Measurements from ENCODE around the gene CALU. TPM values are rescaled to one million over a fixed set of nuclear protein-coding genes. Genes with fewer than 3 reads are reported as not detected.

The CALU gene
- total and polyA plus RNA-seq, 2 experiments from 2014 or later: 231 to 305 TPM

- H3K27ac ChIP-seq: no peak overlapping the region
- H3K4me3 ChIP-seq: no peak overlapping the region
- no peaks in the 10 kb centered on the region for H3K27me3 ChIP-seq
- H3K36me3 ChIP-seq: peaks cover 7% of the 10 kb centered on the region
- H3K9me3 ChIP-seq (ENCODE audit: low read depth): no peaks in the 10 kb centered on the region
- no peak for TF ChIP-seq CTCF (IDR thresholded peaks at IDR 0.05; ENCODE audit: low read depth, low read length)
- DNase-seq (ENCODE audit: low read depth in 1 of 2, low spot score in 1 of 2): no peak
- H3K4me1 ChIP-seq (ENCODE audit: low read depth): no peaks in the 10 kb centered on the region
These were observed 65.3 kb downstream of the CALU start for GRCh38 chr7:128804484-128804883.

GRCh38 chr7:128805225-128805624 is 66.1 kb downstream of the CALU start:
- Histone ChIP-seq H3K27ac (no peak overlapping the region), H3K4me3 (no peak overlapping the region), H3K36me3 (peaks cover 4% of the 10 kb centered on the region), H3K4me1 (ENCODE audit: low read depth) (no peaks in the 10 kb centered on the region), H3K27me3 (no peaks in the 10 kb centered on the region), H3K9me3 (ENCODE audit: low read depth) (no peaks in the 10 kb centered on the region)
- no peak for DNase-seq (ENCODE audit: low read depth in 1 of 2, low spot score in 1 of 2)
- TF ChIP-seq CTCF (IDR thresholded peaks at IDR 0.05; ENCODE audit: low read depth, low read length): no peak

GRCh38 chr7:128807191-128807590 is 68.0 kb downstream of the CALU start:
- no peak overlapping the region for H3K27ac ChIP-seq
- H3K27me3 ChIP-seq: no peaks in the 10 kb centered on the region
- peaks cover 2% of the 10 kb centered on the region for H3K4me1 ChIP-seq (ENCODE audit: low read depth)
- TF ChIP-seq CTCF (IDR thresholded peaks at IDR 0.05; ENCODE audit: low read depth, low read length): no peak
- peaks cover 4% of the 10 kb centered on the region for H3K36me3 ChIP-seq
- no peaks in the 10 kb centered on the region for H3K9me3 ChIP-seq (ENCODE audit: low read depth)
- H3K4me3 ChIP-seq: no peak overlapping the region
- no peak for DNase-seq (ENCODE audit: low read depth in 1 of 2, low spot score in 1 of 2)

- H3K4me1 ChIP-seq (ENCODE audit: low read depth): peaks cover 9% of the 10 kb centered on the region
- H3K36me3 ChIP-seq: peaks cover 4% of the 10 kb centered on the region
- H3K4me3 ChIP-seq: no peak overlapping the region
- no peak overlapping the region for H3K27ac ChIP-seq
- no peak for DNase-seq (ENCODE audit: low read depth in 1 of 2, low spot score in 1 of 2)
- no peaks in the 10 kb centered on the region for H3K27me3 ChIP-seq
- no peaks in the 10 kb centered on the region for H3K9me3 ChIP-seq (ENCODE audit: low read depth)
- no peak for TF ChIP-seq CTCF (IDR thresholded peaks at IDR 0.05; ENCODE audit: low read depth, low read length)
These were observed 70.2 kb downstream of the CALU start for GRCh38 chr7:128809363-128809762.

GRCh38 chr7:128810473-128810872 is 71.3 kb downstream of the CALU start:
- no peak for DNase-seq (ENCODE audit: low read depth in 1 of 2, low spot score in 1 of 2)
- no peak overlapping the region for H3K4me3 ChIP-seq
- no peaks in the 10 kb centered on the region for H3K27me3 ChIP-seq
- H3K4me1 ChIP-seq (ENCODE audit: low read depth): peaks cover 15% of the 10 kb centered on the region
- peaks cover 4% of the 10 kb centered on the region for H3K36me3 ChIP-seq
- no peaks in the 10 kb centered on the region for H3K9me3 ChIP-seq (ENCODE audit: low read depth)
- TF ChIP-seq CTCF (IDR thresholded peaks at IDR 0.05; ENCODE audit: low read depth, low read length): no peak
- H3K27ac ChIP-seq: no peak overlapping the region

GRCh38 chr7:128810997-128811396 is 71.8 kb downstream of the CALU start:
- no peak for TF ChIP-seq CTCF (IDR thresholded peaks at IDR 0.05; ENCODE audit: low read depth, low read length)
- DNase-seq (ENCODE audit: low read depth in 1 of 2, low spot score in 1 of 2): no peak
- H3K27me3 ChIP-seq: no peaks in the 10 kb centered on the region
- H3K4me3 ChIP-seq: no peak overlapping the region
- H3K9me3 ChIP-seq (ENCODE audit: low read depth): no peaks in the 10 kb centered on the region
- peaks cover 15% of the 10 kb centered on the region for H3K4me1 ChIP-seq (ENCODE audit: low read depth)
- no peak overlapping the region for H3K27ac ChIP-seq
- peaks cover 3% of the 10 kb centered on the region for H3K36me3 ChIP-seq

Measured in cardiac muscle cell (in vitro differentiated cells and primary cell).